ENCODE data around the gene SRGAP2C. TPM values are rescaled to one million over a fixed set of nuclear protein-coding genes. Genes with fewer than 3 reads are reported as not detected.
"Not testable (repeated sequence)": the region's sequence is repeated elsewhere in the genome, so short reads cannot be mapped to it uniquely, and the experiment has no call there.

The SRGAP2C gene
- total RNA-seq, 4 donors from 2014 or later = 38.6 to 60.9 (median 40.4) TPM

DNA sequence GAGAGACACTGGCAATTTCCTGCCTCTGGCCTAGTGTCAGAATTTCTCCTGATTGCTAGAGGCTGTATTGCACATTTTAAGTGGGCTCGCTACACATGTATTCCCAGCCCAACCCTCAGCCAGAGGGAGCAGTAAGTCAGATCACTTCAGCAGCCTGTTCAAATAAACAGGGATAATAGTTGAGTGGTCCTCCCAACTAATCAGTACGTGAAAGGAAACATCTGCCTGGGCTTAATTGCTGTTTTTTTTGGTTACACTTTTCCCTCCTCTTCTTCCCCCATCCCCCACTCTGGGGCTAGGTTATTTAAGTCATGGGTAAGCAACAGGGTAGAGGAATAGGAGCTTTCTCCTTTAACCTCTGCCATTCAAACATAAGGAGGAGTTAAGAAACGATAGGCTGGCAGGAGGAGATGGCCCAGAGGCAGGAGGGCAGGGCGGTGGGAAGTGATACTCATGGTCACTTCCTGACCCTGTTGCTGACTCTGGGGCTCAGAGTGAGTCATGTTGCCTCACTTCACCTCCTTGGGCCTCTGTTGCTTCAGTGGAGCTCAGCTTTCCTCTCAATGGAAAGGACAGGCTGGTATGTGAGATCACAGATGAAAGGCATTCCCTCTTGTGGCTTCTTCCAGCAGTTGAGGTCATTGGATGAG lies 177.6 kb downstream of the SRGAP2C start:
- H3K27me3 ChIP-seq, H3K4me3 ChIP-seq, H3K36me3 ChIP-seq, H3K4me1 ChIP-seq, H3K27ac ChIP-seq, H3K9me3 ChIP-seq: not testable (repeated sequence)
- WGBS = 49% methylated on average over 3 of the region's 4 CpGs
- DNase-seq (ENCODE audit: low spot score in 2 of 2) = peak in 1 of 2 donors; percentile 59

GRCh38 chr1:121365316-121365715 lies 180.5 kb downstream of the SRGAP2C start:
- not testable (repeated sequence) for H3K9me3 ChIP-seq; H3K36me3 ChIP-seq; H3K27me3 ChIP-seq; H3K4me1 ChIP-seq; DNase-seq (ENCODE audit: low spot score in 2 of 2); H3K27ac ChIP-seq; H3K4me3 ChIP-seq
- 50% methylated on average over 2 of the region's 6 CpGs for WGBS

DNA sequence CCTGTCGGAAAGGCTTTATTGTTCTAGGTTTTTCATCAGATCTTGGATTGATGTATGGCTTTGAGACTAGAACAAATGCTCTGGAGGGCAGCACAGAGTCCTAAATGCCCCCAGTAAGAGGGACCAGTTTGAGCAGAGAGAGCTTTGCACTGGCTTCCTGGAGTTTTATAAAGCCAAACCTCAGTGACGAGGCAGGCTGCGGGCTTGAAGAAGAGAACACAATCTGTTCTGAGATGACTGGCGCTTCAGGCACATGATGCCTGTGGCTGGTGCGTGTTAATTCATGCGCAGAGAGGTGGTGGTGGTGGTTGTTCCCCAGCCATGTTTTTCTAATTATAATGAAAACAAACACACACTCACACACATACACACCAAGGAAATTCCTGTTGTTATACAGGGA lies 180.9 kb downstream of the SRGAP2C start:
- H3K36me3 ChIP-seq, H3K27me3 ChIP-seq, H3K27ac ChIP-seq, H3K9me3 ChIP-seq, H3K4me3 ChIP-seq, H3K4me1 ChIP-seq: not testable (repeated sequence)
- WGBS = no CpG with 5 or more reads among the region's 6 CpGs
- DNase-seq (ENCODE audit: low spot score in 2 of 2) = peak in 1 of 2 donors; percentile 61

- DNase-seq (ENCODE audit: low spot score in 2 of 2); H3K4me3 ChIP-seq; H3K4me1 ChIP-seq; H3K9me3 ChIP-seq; H3K36me3 ChIP-seq; H3K27me3 ChIP-seq; H3K27ac ChIP-seq: not testable (repeated sequence)
- no CpG with 5 or more reads among the region's 3 CpGs for WGBS
Measured at GRCh38 chr1:121366171-121366570, 181.4 kb downstream of the SRGAP2C start.

DNA sequence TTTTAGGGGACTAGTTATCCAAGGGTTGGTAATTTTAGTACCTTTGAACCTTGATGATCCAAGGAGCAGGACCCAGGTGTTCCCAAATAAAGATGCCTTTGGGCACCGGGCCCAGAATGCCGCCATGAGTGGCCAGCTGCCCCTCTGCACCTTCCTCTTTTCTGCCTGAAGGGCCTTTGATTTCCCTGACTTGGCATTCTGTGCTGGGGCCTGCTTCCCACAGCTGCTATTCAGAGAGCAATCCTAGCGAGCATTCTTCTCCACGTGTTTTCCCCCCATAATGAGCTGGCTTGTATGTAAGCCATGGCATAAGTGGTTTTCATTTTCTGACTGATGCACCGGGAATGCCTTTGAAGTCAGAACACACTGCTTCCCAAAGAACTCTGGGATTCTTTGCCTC lies 184.1 kb downstream of the SRGAP2C start:
- not testable (repeated sequence) for H3K9me3 ChIP-seq; DNase-seq (ENCODE audit: low spot score in 2 of 2); H3K4me3 ChIP-seq; H3K4me1 ChIP-seq; H3K36me3 ChIP-seq; H3K27ac ChIP-seq; H3K27me3 ChIP-seq
- WGBS = no CpG with 5 or more reads among the region's 5 CpGs

GRCh38 chr1:121369959-121370358 lies 185.2 kb downstream of the SRGAP2C start:
- not testable (repeated sequence) for H3K27me3 ChIP-seq; H3K27ac ChIP-seq; H3K9me3 ChIP-seq; DNase-seq (ENCODE audit: low spot score in 2 of 2); H3K4me1 ChIP-seq; H3K36me3 ChIP-seq; H3K4me3 ChIP-seq
- WGBS = 100% methylated on average over 1 of the region's 2 CpGs

DNA sequence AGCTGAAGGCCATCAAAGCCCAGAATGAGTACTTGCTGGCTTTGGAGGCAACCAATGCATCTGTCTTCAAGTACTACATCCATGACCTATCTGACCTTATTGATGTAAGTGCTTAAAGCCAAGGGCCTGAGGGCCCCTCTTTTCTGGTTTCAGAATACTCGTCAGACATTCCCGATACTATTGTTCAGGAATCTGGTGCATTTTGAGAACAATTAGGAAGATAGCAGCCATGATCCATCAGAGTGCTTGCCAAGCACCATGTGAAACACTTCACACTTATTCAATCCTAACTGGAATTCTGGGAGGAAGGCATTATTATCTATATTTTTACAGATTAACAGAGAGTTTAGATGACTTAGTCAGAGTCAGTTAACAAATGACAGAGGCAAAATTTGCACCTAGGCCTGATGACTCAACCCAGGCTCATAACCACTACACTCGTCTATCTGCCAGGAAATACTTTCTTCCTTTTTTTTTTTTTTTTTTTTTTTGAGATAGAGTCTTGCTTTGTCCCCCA lies 190.1 kb downstream of the SRGAP2C start:
- H3K27ac ChIP-seq; H3K27me3 ChIP-seq; H3K4me1 ChIP-seq; H3K9me3 ChIP-seq; H3K36me3 ChIP-seq; DNase-seq (ENCODE audit: low spot score in 2 of 2); H3K4me3 ChIP-seq: not testable (repeated sequence)
- WGBS = 72% methylated on average over 3 of the region's 3 CpGs

DNA sequence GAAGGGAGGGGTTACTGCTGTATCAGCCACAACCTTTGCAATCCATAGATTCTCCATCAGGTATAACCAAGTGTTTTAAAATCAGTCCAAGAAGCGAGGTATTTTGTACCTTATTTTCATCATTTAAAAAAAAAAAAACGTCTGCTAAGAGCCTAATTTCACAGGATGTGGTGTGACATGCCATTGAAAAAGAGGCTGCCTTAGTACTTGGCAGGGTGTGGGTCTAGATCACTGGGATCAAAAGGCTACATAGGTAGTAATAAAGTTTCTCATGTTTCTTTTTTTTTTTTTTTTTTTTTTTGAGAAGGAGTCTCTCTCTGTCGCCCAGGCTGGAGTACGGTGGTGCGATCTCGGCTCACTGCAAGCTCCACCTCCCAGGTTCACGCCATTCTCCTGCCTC lies 192.2 kb downstream of the SRGAP2C start:
- not testable (repeated sequence) for H3K4me3 ChIP-seq; H3K9me3 ChIP-seq; DNase-seq (ENCODE audit: low spot score in 2 of 2); H3K27ac ChIP-seq; H3K27me3 ChIP-seq; H3K4me1 ChIP-seq; H3K36me3 ChIP-seq
- 71% methylated on average over 2 of the region's 7 CpGs for WGBS

DNA sequence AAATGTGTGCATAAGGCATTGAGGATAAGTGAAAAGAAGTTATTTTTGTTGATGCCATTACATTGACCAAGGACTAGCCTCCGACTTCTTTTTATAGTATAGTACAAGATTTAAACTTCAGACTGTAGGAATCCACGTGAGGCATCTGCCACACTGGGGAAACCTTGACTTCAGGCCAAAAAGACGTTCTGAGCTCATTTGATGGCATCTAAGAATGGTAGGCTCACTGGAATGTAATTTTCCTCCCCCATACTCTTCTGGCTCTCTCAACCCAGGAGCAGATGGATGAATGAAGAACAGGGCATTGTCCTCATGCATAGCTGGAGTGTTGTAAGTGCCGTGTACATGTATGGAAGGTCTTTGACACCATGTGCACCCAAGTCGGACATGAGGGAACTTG lies 194.0 kb downstream of the SRGAP2C start:
- 78% methylated on average over 5 of the region's 5 CpGs for WGBS
- not testable (repeated sequence) for DNase-seq (ENCODE audit: low spot score in 2 of 2)

DNA sequence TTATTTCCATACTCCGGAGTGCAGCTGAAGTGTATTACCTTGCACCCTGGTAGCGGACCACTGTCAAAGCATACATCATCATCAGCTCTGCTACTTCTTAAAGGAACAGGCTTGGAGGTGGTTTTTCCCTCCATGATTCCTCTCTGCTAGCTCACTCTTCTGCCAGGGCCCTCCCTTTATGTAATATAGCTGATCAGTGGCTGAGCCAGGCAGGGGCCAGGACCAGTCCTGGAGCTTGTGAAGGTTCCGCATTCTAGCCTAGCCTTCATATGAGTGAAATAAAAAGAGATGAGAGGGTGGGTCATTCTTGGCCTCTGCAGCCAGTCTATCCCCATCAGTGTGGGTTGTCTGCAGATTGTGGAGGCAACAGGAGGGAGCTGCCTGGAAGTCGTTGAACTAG lies 200.0 kb downstream of the SRGAP2C start:
- H3K4me3 ChIP-seq; H3K27ac ChIP-seq; H3K27me3 ChIP-seq; H3K4me1 ChIP-seq; H3K36me3 ChIP-seq; DNase-seq (ENCODE audit: low spot score in 2 of 2); H3K9me3 ChIP-seq: not testable (repeated sequence)
- WGBS = 82% methylated on average over 3 of the region's 4 CpGs

More for the DNA sequence above, 194.0 kb downstream of the SRGAP2C start:
- not testable (repeated sequence) for H3K4me3 ChIP-seq, H3K27ac ChIP-seq, H3K36me3 ChIP-seq, H3K27me3 ChIP-seq, H3K9me3 ChIP-seq, H3K4me1 ChIP-seq

GRCh38 chr1:121385162-121385561 lies 200.4 kb downstream of the SRGAP2C start:
- not testable (repeated sequence) for H3K4me1 ChIP-seq; H3K27ac ChIP-seq; H3K36me3 ChIP-seq; DNase-seq (ENCODE audit: low spot score in 2 of 2); H3K27me3 ChIP-seq; H3K4me3 ChIP-seq; H3K9me3 ChIP-seq
- no CpG with 5 or more reads among the region's 3 CpGs for WGBS

- H3K36me3 ChIP-seq; H3K27ac ChIP-seq; H3K4me3 ChIP-seq; H3K27me3 ChIP-seq; H3K9me3 ChIP-seq; H3K4me1 ChIP-seq; DNase-seq (ENCODE audit: low spot score in 2 of 2): not testable (repeated sequence)
- WGBS = 50% methylated on average over 2 of the region's 8 CpGs
Measured at GRCh38 chr1:121385563-121386288, 201.0 kb downstream of the SRGAP2C start.

DNA sequence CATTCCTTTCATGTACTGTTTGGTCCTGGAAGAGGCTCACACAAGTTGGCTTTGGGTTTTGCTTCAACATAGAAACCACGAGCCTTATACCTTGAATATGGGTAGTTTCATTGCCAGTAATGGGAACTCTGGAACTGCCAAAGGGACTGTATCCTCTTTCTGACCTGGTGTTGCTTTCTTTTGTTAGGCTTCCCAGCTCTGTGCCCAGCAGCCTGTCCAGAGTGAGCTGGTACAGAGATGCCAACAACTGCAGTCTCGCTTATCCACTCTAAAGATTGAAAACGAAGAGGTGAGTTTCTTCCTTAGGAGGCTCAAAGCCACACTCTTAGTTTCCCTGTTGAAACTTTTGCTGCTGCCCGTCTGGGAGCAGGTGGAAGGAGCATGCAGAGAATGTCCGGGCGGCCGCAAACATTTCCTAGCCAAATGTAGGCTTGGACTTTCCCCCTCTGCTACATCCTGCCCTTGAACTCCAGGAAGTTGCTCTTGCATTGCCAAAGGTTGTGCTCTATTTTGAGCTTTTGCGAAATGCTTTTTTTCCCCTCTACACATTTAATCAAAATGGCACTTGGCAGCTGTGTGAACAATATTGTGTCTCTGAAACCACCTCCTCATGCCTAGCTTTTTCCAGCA lies 201.7 kb downstream of the SRGAP2C start:
- not testable (repeated sequence) for H3K36me3 ChIP-seq; H3K27ac ChIP-seq; H3K9me3 ChIP-seq; H3K27me3 ChIP-seq; H3K4me3 ChIP-seq; H3K4me1 ChIP-seq; DNase-seq (ENCODE audit: low spot score in 2 of 2)
- no CpG with 5 or more reads among the region's 8 CpGs for WGBS

- H3K36me3 ChIP-seq; H3K9me3 ChIP-seq; H3K27me3 ChIP-seq; H3K4me1 ChIP-seq; H3K4me3 ChIP-seq; DNase-seq (ENCODE audit: low spot score in 2 of 2); H3K27ac ChIP-seq: not testable (repeated sequence)
- no CpG with 5 or more reads among the region's 3 CpGs for WGBS
Measured at GRCh38 chr1:121389895-121390560, 205.3 kb downstream of the SRGAP2C start.
